ENCODE data around the gene HS3ST2. TPM values are rescaled to one million over a fixed set of nuclear protein-coding genes. Genes with fewer than 3 reads are reported as not detected.

The HS3ST2 gene
- total RNA-seq, 4 donors from 2014 or later: 0.87 to 3.0 (median 2.3) TPM

- no peaks in the 10 kb centered on the region for H3K36me3 ChIP-seq
- H3K27ac ChIP-seq: no peak overlapping the region
- no peak for DNase-seq (ENCODE audit: low spot score in 2 of 2)
- H3K9me3 ChIP-seq: no peaks in the 10 kb centered on the region
- WGBS, 2 donors: 30 to 36% methylated on average over 8 of the region's 8 CpGs
- H3K27me3 ChIP-seq: no peaks in the 10 kb centered on the region
- TF ChIP-seq POLR2A (IDR thresholded peaks at IDR 0.05) (no peak), CTCF (IDR thresholded peaks at IDR 0.05) (no peak), EP300 (IDR thresholded peaks at IDR 0.05) (no peak)
- H3K4me3 ChIP-seq: no peak overlapping the region
- no peaks in the 10 kb centered on the region for H3K4me1 ChIP-seq
Observed at GRCh38 chr16:22932032-22932771, 118.2 kb downstream of the HS3ST2 start.

GRCh38 chr16:22933173-22933572 lies 119.2 kb downstream of the HS3ST2 start:
- Histone ChIP-seq H3K36me3 (no peaks in the 10 kb centered on the region), H3K9me3 (no peaks in the 10 kb centered on the region), H3K4me3 (no peak overlapping the region), H3K27me3 (no peaks in the 10 kb centered on the region), H3K27ac (no peak overlapping the region), H3K4me1 (no peaks in the 10 kb centered on the region)
- DNase-seq (ENCODE audit: low spot score in 2 of 2): no peak
- 28 to 47% methylated on average over 2 of the region's 2 CpGs for WGBS, 2 donors
- TF ChIP-seq POLR2A (IDR thresholded peaks at IDR 0.05) (no peak), EP300 (IDR thresholded peaks at IDR 0.05) (no peak), CTCF (IDR thresholded peaks at IDR 0.05) (no peak)

- Histone ChIP-seq H3K4me1 (no peaks in the 10 kb centered on the region), H3K36me3 (no peaks in the 10 kb centered on the region), H3K27ac (no peak overlapping the region), H3K4me3 (no peak overlapping the region), H3K9me3 (no peaks in the 10 kb centered on the region), H3K27me3 (no peaks in the 10 kb centered on the region)
- DNase-seq (ENCODE audit: low spot score in 2 of 2): no peak
- TF ChIP-seq EP300 (IDR thresholded peaks at IDR 0.05): no peak
- no peak for TF ChIP-seq CTCF (IDR thresholded peaks at IDR 0.05)
- TF ChIP-seq POLR2A (IDR thresholded peaks at IDR 0.05): no peak
- WGBS, 2 donors: 70 to 77% methylated on average over 2 of the region's 2 CpGs
Observed at GRCh38 chr16:22934786-22935185, 120.8 kb downstream of the HS3ST2 start.

- 73 to 85% methylated on average over 6 of the region's 6 CpGs for WGBS, 2 donors
Observed at GRCh38 chr16:22937169-22937568, 123.2 kb downstream of the HS3ST2 start.

More at GRCh38 chr16:22937169-22937568, 123.2 kb downstream of the HS3ST2 start:
- DNase-seq (ENCODE audit: low spot score in 2 of 2): no peak
- Histone ChIP-seq H3K4me3 (no peak overlapping the region), H3K27ac (no peak overlapping the region), H3K27me3 (no peaks in the 10 kb centered on the region), H3K36me3 (no peaks in the 10 kb centered on the region), H3K4me1 (no peaks in the 10 kb centered on the region), H3K9me3 (no peaks in the 10 kb centered on the region)
- no peak for TF ChIP-seq CTCF (IDR thresholded peaks at IDR 0.05)
- no peak for TF ChIP-seq EP300 (IDR thresholded peaks at IDR 0.05)
- TF ChIP-seq POLR2A (IDR thresholded peaks at IDR 0.05): no peak

Measured in tibial nerve (tissue), 4 donors.